Mesodermal cell (in vitro differentiated cells): ENCODE data around the gene FRAS1.
"Not testable (repeated sequence)": the region's sequence is repeated elsewhere in the genome, so short reads cannot be mapped to it uniquely, and the experiment has no call there.

ENCODE experiments used
- H3K27ac ChIP-seq: 2 replicates; pipeline ENCODE4 v1.7.0; 2013; ENCODE audit warnings: mild to moderate bottlenecking, low read depth, low read length, moderate library complexity; ENCODE audit not compliant: severe bottlenecking
- H3K36me3 ChIP-seq: 2 replicates; pipeline ENCODE4 v1.7.1; 2013; ENCODE audit warnings: mild to moderate bottlenecking, low read length, moderate library complexity; ENCODE audit not compliant: control insufficient read depth, insufficient read depth
- H3K4me1 ChIP-seq: one replicate; pipeline ENCODE4 v1.7.1; 2013; ENCODE audit warnings: mild to moderate bottlenecking, low read length; ENCODE audit not compliant: insufficient read depth, control insufficient read depth, poor library complexity, severe bottlenecking
- H3K4me3 ChIP-seq: 2 replicates; pipeline ENCODE4 v1.7.0; 2013; ENCODE audit warnings: low read length, control low read depth, mild to moderate bottlenecking; ENCODE audit not compliant: insufficient read depth, poor library complexity, severe bottlenecking; ENCODE audit errors: extremely low read depth
- H3K9me3 ChIP-seq: 2 replicates; pipeline ENCODE4 v1.7.1; 2013; ENCODE audit warnings: mild to moderate bottlenecking, low read length, moderate library complexity; ENCODE audit not compliant: control insufficient read depth
- WGBS, 2 experiments: methylation state at CpG; one replicate each; pipeline ENCODE4 v1.1.5; 2013; ENCODE audit warnings: missing lambda C conversion rate in 2 of 2; ENCODE audit not compliant: insufficient coverage in 2 of 2; 5-methylcytosine and 5-hydroxymethylcytosine counted together

FRAS1 gene

GRCh38 chr4:78325271-78326157 is 268.4 kb downstream of the FRAS1 start:
- Histone ChIP-seq H3K9me3 (no peaks in the 10 kb centered on the region), H3K4me1 (no peaks in the 10 kb centered on the region), H3K36me3 (no peaks in the 10 kb centered on the region), H3K4me3 (no peak overlapping the region), H3K27ac (no peak overlapping the region)
- 74 to 85% methylated on average over 6 to 8 of the region's 9 CpGs for WGBS, 2 experiments

DNA sequence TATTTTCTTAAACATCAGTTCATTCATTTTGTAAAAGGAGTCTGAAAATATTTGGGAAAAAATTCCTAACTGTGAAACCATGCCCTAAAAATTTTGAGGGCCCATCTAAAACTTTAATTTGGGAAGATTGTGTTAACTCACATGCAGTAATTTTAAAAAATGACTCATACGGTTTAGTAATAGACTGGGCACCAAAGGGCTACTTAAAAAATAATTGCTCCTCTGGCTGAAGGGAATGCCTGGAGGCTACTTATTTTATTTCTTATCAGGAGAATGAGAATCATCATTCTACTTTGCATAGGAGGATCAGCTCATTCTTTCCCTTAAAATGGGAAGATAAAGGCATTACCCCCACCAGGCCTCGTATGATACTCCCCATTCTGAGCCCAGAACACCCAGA is 271.5 kb downstream of the FRAS1 start:
- H3K36me3 ChIP-seq, H3K4me3 ChIP-seq, H3K9me3 ChIP-seq, H3K27ac ChIP-seq: not testable (repeated sequence)
- H3K4me1 ChIP-seq = peaks cover 10% of the 10 kb centered on the region
- 86% methylated on average over 1 of the region's 2 CpGs; no CpG with 5 or more reads in 1 of the 2 experiments for WGBS, 2 experiments

- WGBS, 2 experiments = 100% methylated on average over 1 of the region's 2 CpGs; no CpG with 5 or more reads in 1 of the 2 experiments
- H3K36me3 ChIP-seq = no peaks in the 10 kb centered on the region
Measured at GRCh38 chr4:78331186-78331585, 274.1 kb downstream of the FRAS1 start.

DNA sequence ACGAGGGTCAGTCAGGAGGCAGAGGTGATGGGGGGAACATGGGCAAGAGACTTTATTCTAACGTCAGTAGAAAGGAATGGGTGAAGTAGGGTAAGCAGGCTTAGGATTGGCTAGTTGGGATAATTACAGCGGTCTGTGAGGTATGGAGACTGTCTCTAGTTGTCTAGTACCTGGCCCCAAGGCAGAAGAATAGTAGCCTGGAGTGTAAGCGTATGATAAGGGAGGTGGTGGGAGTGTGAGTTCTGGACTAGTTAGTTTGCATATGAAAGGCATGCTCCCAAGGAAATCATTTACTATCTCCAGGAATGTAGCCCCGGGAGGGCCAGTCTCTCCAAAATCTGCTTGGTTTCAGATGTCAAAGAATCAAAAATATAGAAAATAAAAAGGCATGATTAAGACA is 274.8 kb downstream of the FRAS1 start:
- Histone ChIP-seq H3K27ac (no peak overlapping the region), H3K9me3 (no peaks in the 10 kb centered on the region), H3K36me3 (no peaks in the 10 kb centered on the region), H3K4me3 (no peak overlapping the region), H3K4me1 (peaks cover 10% of the 10 kb centered on the region)
- WGBS, 2 experiments = 66 to 69% methylated on average over 2 to 3 of the region's 5 CpGs

More at GRCh38 chr4:78331186-78331585, 274.1 kb downstream of the FRAS1 start:
- H3K4me3 ChIP-seq = no peak overlapping the region
- no peaks in the 10 kb centered on the region for H3K9me3 ChIP-seq
- H3K27ac ChIP-seq = no peak overlapping the region
- peaks cover 10% of the 10 kb centered on the region for H3K4me1 ChIP-seq

DNA sequence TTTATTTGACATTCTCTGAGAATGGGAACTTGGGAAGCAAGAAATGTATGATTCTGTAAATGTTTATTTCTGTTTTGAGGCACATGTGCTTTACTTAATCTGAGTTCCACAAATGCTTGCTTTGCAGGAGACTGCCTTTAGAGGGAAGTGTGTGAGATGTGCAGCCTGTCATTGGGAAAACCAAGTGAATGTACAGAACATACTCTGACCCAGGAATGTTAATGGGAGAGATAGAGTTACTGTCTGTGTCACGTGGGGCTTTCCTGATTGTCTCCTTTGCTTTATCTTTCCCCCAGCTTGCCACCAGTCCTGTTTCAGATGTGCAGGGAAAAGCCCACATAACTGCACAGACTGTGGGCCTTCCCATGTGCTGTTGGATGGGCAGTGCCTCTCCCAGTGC is 275.9 kb downstream of the FRAS1 start:
- no peaks in the 10 kb centered on the region for H3K9me3 ChIP-seq
- H3K4me3 ChIP-seq = no peak overlapping the region
- H3K27ac ChIP-seq = no peak overlapping the region
- 20 to 63% methylated on average over 1 of the region's 1 CpG for WGBS, 2 experiments
- H3K36me3 ChIP-seq = peaks cover 1% of the 10 kb centered on the region
- peaks cover 17% of the 10 kb centered on the region for H3K4me1 ChIP-seq

DNA sequence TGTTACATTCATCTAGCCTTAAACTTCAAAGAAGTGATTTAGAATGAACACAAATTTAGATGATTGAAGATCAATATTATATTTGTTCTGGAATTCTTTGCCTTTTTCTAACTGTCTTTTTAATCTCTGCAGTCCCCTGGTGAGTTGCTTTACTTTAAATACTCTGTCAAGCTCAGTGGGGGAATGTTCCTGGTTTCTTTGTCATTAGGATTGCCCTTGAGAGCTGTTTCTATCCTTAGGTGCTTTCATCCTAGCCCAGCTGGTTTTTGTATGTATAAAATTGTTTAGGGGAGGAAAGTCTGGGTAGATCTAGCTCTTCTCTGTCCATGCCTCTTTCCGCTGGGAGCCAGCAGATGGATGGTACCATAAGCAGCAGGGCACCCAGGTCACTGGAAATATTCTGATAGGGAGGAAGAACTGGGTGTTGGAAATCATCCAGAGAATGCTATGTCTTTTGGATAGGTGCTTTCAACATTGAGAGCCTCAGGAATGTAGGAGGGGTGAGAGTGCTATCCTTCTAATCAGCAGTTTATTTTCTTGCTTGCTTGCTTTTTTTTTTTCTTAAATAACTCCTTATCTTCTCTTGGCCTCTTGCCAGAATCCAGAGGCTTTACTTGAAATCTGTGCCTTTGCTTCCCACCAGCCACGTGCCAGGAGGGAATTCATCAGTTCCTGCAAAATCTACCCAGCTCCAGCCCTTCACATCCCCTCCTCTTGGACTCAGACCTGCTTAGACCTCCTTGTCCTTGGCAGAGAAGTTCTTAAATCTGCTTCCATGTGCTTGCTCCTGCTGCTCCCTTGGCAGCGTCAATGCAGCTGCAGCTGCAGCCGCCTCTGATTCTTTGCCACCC is 279.2 kb downstream of the FRAS1 start:
- H3K36me3 ChIP-seq = peaks cover 22% of the 10 kb centered on the region
- WGBS, 2 experiments = 66 to 74% methylated on average over 3 to 4 of the region's 4 CpGs
- H3K4me1 ChIP-seq = peaks cover 17% of the 10 kb centered on the region
- H3K27ac ChIP-seq = no peak overlapping the region
- no peaks in the 10 kb centered on the region for H3K9me3 ChIP-seq
- no peak overlapping the region for H3K4me3 ChIP-seq

DNA sequence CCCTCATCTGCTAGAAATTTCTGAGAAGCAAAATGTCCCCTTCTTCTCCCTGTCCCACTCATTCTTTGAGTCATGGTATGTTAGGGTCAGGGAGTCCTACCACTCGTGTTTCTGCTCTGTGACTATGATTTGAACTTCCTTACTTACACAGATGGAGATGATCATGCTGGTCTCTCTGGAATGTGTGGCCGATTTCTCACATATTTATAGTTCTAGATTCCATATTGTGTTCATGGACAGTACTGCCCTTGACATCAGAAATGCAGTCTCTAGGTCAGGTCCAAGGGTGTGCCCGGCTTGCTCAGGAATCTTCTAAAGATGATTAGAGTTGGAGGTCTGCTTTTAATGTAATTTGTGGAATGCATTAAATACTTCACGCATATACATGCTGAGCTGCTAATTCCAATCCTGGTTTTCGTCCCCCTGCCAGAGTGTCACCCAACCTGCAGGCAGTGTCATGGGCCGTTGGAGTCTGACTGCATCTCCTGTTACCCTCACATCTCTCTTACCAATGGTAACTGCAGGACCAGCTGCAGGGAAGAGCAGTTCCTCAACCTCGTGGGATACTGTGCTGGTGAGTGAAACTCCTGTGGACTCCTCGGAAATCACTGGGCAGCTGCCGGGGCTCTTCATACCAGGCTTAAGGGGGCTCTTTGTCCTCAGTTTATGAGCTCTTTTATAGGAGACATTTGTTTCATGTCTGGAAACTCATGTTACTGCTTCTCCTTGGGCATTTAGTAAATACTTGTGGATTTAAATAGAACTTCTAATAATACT is 280.3 kb downstream of the FRAS1 start:
- peaks cover 16% of the 10 kb centered on the region for H3K4me1 ChIP-seq
- WGBS, 2 experiments = 87 to 100% methylated on average over 4 to 7 of the region's 9 CpGs
- H3K4me3 ChIP-seq = no peak overlapping the region
- no peak overlapping the region for H3K27ac ChIP-seq
- H3K36me3 ChIP-seq = peaks cover 22% of the 10 kb centered on the region
- H3K9me3 ChIP-seq = no peaks in the 10 kb centered on the region

DNA sequence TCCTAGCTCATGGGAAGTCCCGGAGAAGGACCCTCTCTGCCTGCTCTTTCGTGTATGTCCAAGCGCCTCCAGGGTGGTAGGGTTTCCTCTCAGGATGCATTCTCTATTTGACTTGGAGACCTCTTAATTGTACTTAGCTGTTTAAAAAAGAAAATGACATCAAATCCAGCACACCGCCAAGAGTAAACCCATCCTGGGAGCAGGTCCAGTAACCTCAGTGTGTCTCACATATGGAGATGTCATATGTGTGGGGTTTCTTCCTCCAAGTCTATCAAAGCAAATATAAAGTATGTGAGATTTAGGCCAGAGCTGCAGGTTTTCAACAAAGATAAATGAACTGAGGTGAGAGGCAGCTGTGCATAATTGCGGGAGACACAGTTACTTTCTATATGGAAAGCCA is 285.0 kb downstream of the FRAS1 start:
- no peaks in the 10 kb centered on the region for H3K9me3 ChIP-seq
- WGBS, 2 experiments = 90 to 100% methylated on average over 2 to 5 of the region's 5 CpGs
- H3K36me3 ChIP-seq = peaks cover 22% of the 10 kb centered on the region
- H3K4me3 ChIP-seq = no peak overlapping the region
- H3K27ac ChIP-seq = no peak overlapping the region
- H3K4me1 ChIP-seq = peaks cover 5% of the 10 kb centered on the region

DNA sequence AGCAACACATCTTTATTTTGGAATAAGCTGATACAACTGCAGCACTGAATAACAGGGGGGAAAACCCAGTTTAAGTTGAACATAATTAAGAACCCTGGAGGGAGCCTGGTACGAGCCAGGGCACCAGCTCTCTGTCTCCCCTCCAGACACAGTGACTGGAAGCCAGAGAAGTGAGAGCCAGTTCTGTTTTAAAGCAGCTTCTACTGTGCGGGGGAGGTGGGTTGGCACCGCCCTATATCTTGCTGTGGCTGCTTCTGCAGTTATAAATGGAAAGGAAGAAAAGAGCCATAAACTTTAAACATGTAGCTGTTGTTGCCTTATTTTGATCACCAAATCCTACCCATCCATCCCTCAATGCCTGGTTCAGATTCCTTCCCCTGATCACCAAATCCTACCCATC is 286.6 kb downstream of the FRAS1 start:
- no peaks in the 10 kb centered on the region for H3K4me1 ChIP-seq
- peaks cover 19% of the 10 kb centered on the region for H3K36me3 ChIP-seq
- H3K4me3 ChIP-seq = no peak overlapping the region
- no peaks in the 10 kb centered on the region for H3K9me3 ChIP-seq
- H3K27ac ChIP-seq = no peak overlapping the region
- 78 to 100% methylated on average over 1 of the region's 3 CpGs for WGBS, 2 experiments

GRCh38 chr4:78345237-78345636 is 288.1 kb downstream of the FRAS1 start:
- no peak overlapping the region for H3K27ac ChIP-seq
- H3K9me3 ChIP-seq = no peaks in the 10 kb centered on the region
- H3K36me3 ChIP-seq = peaks cover 10% of the 10 kb centered on the region
- H3K4me3 ChIP-seq = no peak overlapping the region
- H3K4me1 ChIP-seq = no peaks in the 10 kb centered on the region
- WGBS, 2 experiments = no CpG with 5 or more reads among the region's 2 CpGs
